Measurements from ENCODE around the gene SIGLEC1.

SIGLEC1 gene

DNA sequence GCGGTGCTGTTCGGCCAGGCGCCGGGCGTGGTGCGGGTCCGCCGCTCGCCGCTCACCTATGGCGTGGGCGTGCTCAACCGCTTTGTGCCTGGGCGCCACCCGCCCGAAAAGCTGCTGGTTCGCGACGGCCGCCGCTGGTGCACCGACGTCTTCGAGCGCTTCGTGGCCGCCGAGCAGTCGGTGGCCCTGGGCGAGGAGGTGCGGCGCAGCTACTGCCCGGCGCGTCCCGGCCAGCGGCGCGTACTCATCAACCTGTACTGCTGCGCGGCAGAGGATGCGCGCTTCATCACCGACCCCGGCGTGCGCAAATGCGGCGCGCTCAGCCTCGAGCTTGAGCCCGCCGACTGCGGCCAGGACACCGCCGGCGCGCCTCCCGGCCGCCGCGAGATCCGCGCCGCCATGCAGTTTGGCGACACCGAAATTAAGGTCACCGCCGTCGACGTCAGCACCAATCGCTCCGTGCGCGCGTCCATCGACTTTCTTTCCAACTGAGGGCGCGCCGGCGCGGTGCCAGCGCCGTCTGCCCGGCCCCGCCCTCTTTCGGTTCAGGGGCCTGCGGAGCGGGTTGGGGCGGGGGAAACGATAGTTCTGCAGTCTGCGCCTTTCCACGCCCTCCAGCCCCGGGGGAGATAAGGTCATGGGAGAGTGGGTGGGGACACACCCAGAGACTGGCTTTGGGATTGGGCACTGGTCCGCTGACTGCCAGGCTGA is 39.4 kb upstream of the SIGLEC1 start:
- TF ChIP-seq, protein P1, sequence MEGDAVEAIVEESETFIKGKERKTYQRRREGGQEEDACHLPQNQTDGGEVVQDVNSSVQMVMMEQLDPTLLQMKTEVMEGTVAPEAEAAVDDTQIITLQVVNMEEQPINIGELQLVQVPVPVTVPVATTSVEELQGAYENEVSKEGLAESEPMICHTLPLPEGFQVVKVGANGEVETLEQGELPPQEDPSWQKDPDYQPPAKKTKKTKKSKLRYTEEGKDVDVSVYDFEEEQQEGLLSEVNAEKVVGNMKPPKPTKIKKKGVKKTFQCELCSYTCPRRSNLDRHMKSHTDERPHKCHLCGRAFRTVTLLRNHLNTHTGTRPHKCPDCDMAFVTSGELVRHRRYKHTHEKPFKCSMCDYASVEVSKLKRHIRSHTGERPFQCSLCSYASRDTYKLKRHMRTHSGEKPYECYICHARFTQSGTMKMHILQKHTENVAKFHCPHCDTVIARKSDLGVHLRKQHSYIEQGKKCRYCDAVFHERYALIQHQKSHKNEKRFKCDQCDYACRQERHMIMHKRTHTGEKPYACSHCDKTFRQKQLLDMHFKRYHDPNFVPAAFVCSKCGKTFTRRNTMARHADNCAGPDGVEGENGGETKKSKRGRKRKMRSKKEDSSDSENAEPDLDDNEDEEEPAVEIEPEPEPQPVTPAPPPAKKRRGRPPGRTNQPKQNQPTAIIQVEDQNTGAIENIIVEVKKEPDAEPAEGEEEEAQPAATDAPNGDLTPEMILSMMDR (IDR thresholded peaks at IDR 0.05; ENCODE audit: insufficient read depth, low read depth, low read length, missing control alignments): no peak
- DNase-seq (ENCODE audit: low read depth): peak; percentile 62
- no peak overlapping the region for H3K4me3 ChIP-seq (ENCODE audit: low read depth, low read length)

GRCh38 chr20:3751305-3751674 is 38.9 kb upstream of the SIGLEC1 start:
- TF ChIP-seq, protein P1 (IDR thresholded peaks at IDR 0.05; ENCODE audit: insufficient read depth, low read depth, low read length, missing control alignments): no peak
- no peak for DNase-seq (ENCODE audit: low read depth)
- H3K4me3 ChIP-seq (ENCODE audit: low read depth, low read length): no peak overlapping the region

DNA sequence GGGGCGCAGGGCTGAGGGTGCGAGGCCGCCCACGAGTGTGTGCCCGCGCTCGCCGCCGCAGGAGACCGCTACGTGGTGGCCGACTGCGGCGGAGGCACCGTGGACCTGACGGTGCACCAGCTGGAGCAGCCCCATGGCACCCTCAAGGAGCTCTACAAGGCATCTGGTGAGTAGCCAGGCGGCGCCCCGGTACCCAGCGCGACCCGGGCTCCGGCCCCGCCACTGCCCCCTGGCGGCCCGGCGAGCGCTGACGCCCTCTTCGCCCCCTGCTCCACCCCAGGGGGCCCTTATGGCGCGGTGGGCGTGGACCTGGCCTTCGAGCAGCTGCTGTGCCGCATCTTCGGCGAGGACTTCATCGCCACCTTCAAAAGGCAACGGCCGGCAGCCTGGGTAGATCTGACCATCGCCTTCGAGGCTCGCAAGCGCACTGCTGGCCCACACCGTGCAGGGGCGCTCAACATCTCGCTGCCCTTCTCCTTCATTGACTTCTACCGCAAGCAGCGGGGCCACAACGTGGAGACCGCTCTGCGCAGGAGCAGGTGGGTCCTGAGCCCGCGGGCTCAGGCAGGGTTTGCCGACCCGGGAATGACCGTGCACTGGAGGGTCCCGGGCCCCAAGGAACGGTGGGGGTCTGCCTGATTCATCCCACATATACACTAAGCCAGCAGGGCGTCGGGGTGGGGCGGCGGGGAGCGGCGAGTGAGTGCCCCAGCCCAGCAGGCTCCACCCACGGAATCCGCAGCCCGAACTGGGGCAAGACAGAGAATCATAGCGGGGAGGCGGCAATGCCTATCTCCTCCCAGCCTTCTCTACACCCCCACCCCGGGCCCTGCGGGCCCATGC is 37.5 kb upstream of the SIGLEC1 start:
- no peak overlapping the region for H3K4me3 ChIP-seq (ENCODE audit: low read depth, low read length)
- DNase-seq (ENCODE audit: low read depth): peak; percentile 35
- TF ChIP-seq, protein P1 (IDR thresholded peaks at IDR 0.05; ENCODE audit: insufficient read depth, low read depth, low read length, missing control alignments): peak; percentile 47

GRCh38 chr20:3749087-3749688 is 36.8 kb upstream of the SIGLEC1 start:
- DNase-seq (ENCODE audit: low read depth): no peak
- no peak overlapping the region for H3K4me3 ChIP-seq (ENCODE audit: low read depth, low read length)
- TF ChIP-seq, protein P1 (IDR thresholded peaks at IDR 0.05; ENCODE audit: insufficient read depth, low read depth, low read length, missing control alignments): no peak

GRCh38 chr20:3748073-3748472 is 35.7 kb upstream of the SIGLEC1 start:
- H3K4me3 ChIP-seq (ENCODE audit: low read depth, low read length): no peak overlapping the region
- no peak for DNase-seq (ENCODE audit: low read depth)
- TF ChIP-seq, protein P1 (IDR thresholded peaks at IDR 0.05; ENCODE audit: insufficient read depth, low read depth, low read length, missing control alignments): no peak

- H3K4me3 ChIP-seq (ENCODE audit: low read depth, low read length): no peak overlapping the region
- DNase-seq (ENCODE audit: low read depth): no peak
- TF ChIP-seq, protein P1 (IDR thresholded peaks at IDR 0.05; ENCODE audit: insufficient read depth, low read depth, low read length, missing control alignments): no peak
Observed at GRCh38 chr20:3747471-3747870, 35.1 kb upstream of the SIGLEC1 start.
